Measurements from ENCODE around the gene MTUS2.

MTUS2 gene

GRCh38 chr13:29487466-29488454 lies 667.6 kb downstream of the MTUS2 start:
- no peak for DNase-seq (ENCODE audit: low spot score)

- no peak for DNase-seq (ENCODE audit: low spot score)
Observed at GRCh38 chr13:29489650-29490560, 669.8 kb downstream of the MTUS2 start.

- DNase-seq (ENCODE audit: low spot score) = no peak
Observed at GRCh38 chr13:29490561-29490885, 670.4 kb downstream of the MTUS2 start.

- DNase-seq (ENCODE audit: low spot score) = no peak
Observed at GRCh38 chr13:29491248-29491647, 671.1 kb downstream of the MTUS2 start.

GRCh38 chr13:29493796-29494195 lies 673.7 kb downstream of the MTUS2 start:
- DNase-seq (ENCODE audit: low spot score) = no peak

GRCh38 chr13:29494520-29494919 lies 674.4 kb downstream of the MTUS2 start:
- no peak for DNase-seq (ENCODE audit: low spot score)

GRCh38 chr13:29496241-29496712 lies 676.1 kb downstream of the MTUS2 start:
- no peak for DNase-seq (ENCODE audit: low spot score)

GRCh38 chr13:29497137-29497654 lies 677.1 kb downstream of the MTUS2 start:
- no peak for DNase-seq (ENCODE audit: low spot score)

GRCh38 chr13:29498426-29499040 lies 678.4 kb downstream of the MTUS2 start:
- DNase-seq (ENCODE audit: low spot score) = no peak

- no peak for DNase-seq (ENCODE audit: low spot score)
Observed at GRCh38 chr13:29499506-29500165, 679.5 kb downstream of the MTUS2 start.

GRCh38 chr13:29500386-29500785 lies 680.2 kb downstream of the MTUS2 start:
- DNase-seq (ENCODE audit: low spot score) = no peak

GRCh38 chr13:29501674-29502073 lies 681.5 kb downstream of the MTUS2 start:
- DNase-seq (ENCODE audit: low spot score) = no peak

GRCh38 chr13:29502391-29503008 lies 682.4 kb downstream of the MTUS2 start:
- no peak for DNase-seq (ENCODE audit: low spot score)

- no peak for DNase-seq (ENCODE audit: low spot score)
Observed at GRCh38 chr13:29503041-29503837, 683.1 kb downstream of the MTUS2 start.

GRCh38 chr13:29504691-29505090 lies 684.6 kb downstream of the MTUS2 start:
- DNase-seq (ENCODE audit: low spot score) = no peak

- DNase-seq (ENCODE audit: low spot score) = no peak
Observed at GRCh38 chr13:29505511-29505910, 685.4 kb downstream of the MTUS2 start.

GRCh38 chr13:29505950-29506349 lies 685.8 kb downstream of the MTUS2 start:
- DNase-seq (ENCODE audit: low spot score) = no peak

- DNase-seq (ENCODE audit: low spot score) = no peak
Observed at GRCh38 chr13:29507356-29507755, 687.2 kb downstream of the MTUS2 start.

- peak; percentile 84 for DNase-seq (ENCODE audit: low spot score)
Observed at GRCh38 chr13:29508130-29508875, 688.2 kb downstream of the MTUS2 start.
